GM21619 (cell line): ENCODE measurements around the gene AOPEP.

Experiments used
- ATAC-seq: cut with Tn5 transposase; IDR thresholded peaks from one replicate; pipeline ENCODE4 v1.9.1; 2021; ENCODE audit not compliant: unreplicated experiment

AOPEP gene

DNA sequence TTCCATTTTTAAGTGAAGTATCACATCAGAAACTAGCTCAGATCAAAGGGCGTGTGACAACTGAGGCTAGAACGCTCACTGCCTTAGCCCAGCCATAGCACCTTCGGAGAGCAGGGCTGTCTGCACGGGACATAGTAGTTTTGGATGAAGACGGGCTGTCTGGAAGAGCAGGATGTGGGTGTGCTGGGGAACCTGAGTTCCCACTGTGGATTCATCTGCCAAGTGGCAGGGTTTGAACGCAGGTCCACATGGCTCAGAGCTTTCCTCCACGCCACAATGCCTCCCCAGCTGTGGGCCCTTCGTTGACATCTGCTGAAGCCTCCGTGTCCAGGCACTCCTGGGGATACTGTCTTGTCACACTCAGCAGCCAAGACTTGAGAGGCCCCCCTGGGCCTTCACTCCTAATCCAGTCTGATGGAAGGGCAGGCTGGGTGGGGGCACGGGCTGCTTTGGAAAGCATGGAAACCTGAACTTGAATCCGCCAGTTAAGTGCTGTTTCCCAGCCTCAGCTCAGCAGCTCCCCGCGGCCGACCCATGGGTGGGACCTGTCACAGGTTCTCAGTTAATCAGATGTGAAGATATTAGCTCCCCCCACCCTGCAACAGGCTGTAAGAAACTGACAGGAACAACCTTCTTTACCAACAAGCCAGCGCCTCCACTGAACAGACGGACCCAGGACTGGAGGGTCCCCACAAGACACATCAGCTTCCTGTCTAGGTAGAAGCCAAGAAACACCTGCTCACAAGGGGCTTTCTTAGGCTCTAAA is 362.9 kb downstream of the AOPEP start:
- no peak for ATAC-seq

DNA sequence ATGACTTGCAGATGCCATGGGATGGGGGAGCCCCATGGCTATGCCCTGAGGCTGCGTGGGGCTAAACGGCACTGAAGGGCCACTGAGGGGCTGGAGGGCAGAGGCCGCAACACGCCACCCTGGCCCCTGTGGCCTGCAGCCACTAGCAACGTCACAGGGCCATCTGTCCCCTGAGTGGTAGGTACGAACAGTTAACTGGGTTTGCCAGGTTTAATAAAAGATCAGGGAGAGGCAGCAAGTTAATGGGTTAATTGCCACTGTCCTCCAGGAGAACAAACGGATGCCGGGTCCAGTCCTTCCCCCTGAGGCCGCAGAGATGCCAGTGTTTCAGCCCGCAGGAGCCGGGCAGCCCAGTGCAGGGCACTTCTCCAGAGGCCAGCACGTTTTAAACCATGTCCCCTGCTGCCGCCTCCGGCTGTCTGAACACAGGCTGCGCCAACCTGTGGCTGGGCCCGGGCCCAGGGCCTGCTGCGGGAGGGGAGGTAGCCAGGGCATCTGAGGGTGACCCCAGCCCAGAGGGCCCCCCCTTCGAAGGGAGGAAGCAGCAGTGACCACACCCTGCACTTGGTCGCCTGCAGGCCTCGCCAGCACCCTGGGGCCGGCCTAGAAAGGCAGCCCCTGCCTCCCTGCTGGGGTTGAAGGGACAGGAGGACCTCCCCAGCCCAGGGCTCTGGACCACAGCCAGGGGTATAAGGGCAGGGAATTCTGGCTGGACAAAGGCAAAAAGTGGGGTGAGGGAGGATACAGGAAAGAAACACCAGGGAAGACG is 363.7 kb downstream of the AOPEP start:
- ATAC-seq: no peak

DNA sequence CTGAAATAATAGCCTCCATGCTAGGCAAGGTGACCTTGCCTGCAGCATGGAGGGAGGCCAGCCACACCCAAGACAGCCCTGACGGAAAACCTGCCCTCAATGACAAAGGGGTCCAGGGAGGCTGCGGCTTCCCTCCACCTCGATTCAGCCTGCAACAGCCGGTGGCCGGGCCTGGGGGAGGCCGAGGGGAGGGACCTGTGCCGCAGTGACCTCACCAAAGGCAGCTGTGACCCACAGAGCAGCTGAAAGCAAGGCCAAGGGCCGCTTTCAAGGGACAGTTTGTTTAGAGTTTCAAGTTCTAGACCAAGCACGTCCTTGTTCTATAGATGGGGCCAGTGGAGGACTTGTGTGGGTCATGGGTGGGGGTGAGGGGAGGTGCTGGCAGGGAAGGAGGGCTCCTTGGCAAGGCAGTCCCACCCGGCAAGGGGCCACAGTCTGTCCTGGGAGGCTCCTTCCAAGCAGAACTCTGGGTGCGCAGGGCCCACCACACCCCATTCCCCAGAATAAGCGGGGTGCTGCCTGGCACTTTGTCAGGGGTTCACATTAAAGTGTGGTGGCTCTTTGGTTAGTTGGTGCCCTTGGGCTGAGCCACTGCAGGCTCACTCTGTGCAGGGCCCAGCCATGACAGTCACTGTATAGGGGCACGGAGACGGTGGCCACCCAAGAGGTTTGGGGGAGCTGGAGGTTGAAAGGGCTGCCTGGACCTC is 364.5 kb downstream of the AOPEP start:
- no peak for ATAC-seq

DNA sequence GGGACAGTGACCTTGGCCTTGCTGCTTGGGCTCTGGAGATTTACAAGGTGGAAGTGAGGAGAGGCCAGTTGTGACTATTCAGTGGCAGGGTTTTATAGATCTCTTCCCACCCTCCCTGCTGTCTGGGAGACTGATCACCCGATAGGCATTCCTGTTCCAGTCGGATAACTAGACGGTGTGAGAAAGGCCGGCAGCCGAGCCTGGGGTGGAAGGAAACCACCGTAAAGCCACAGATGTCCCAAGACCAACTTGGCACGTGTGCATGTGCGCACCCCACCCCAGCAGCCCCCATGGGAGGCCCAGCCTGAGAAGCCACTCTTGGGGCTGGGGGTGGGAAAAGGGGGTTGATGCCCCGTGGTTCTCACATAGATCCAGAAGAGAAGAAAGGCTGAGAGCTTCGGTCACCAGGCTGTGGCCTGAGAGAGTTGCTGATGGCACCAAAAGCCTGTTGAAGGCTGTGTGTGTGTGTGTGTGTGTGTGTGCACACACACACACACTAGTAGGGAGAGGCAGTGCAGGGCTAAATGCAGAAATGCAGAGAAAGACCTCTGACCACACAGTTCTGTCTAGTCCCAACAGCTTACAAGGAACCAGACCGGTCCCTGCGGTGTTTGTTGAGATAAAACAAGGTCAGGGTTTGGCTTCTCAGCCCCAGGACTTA is 365.2 kb downstream of the AOPEP start:
- no peak for ATAC-seq

DNA sequence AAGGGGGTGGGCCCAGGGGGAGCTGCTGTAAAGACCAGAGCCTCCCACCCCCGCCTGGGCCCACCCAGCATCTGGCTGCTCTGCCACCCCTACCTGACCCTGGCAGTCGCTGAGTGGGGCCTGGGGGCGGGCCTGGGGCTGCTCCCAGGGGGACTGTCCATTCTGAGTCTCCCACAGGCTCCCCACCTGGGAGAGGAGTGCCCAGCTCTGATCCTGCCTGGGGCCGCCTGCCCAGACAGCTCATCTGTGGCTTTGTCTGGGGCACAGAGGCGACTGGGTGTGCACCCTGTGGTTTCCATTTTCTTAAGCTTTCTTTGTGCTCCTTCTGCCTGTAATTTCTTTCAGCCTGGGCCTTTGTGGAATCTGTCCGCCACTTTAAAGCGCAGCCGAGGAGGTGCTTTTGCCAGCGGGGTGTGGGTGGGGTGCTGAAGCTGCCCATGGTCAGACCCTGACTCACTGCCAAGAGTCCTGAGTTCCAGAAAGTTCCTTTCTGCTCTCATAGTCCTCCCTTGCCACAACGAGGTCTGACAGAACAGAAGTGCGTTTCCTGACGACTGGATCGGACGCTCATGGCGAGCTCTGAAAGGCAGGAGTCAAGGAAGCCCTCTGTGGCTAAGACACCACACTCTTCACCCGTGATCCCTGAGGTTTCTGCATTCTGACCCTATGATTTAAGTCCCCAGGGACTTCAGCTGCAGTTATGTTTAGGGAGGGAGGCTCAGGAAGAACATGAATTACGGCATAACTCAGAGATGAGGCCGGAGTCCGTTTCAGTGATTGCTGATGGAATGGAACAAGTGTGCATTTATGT is 366.0 kb downstream of the AOPEP start:
- ATAC-seq: no peak

DNA sequence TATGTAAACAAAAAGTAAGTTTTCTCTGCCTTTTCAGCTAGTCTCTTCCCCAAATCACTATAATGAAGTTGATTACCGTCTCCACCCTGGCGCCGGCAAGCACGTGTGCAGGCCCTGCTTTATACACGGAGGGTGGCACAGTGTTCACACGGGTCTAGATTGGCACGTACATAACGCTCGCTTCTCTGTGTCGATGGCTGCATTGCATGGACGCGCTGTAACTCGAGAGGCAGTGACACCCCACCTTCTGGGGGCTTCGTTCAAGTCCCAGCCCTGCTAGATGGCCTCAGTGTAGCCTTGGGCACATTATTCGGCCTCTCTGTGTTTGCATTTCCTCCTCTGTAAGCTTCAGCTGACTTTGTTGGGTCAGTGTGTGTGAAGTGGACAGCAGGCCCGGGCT is 367.1 kb downstream of the AOPEP start:
- ATAC-seq: no peak

DNA sequence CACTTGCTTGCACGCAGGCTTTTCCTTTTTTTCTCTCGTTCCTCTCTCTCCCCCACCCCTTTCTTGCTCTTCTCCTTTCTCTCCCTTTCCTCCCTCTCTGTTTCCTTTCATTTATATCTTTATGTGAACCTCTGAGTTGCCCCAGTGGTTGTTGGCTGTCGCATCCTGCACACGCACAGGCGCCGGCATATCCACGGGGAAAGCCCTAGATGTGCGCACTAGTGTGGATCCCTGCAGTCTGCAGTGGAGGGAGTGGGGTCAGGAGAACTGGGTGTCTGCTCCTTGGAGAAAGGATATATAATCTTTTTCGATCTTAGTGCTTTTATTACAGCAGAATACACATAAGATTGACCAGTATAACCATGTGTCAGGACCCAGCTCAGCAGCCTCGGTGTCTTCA is 367.5 kb downstream of the AOPEP start:
- ATAC-seq: no peak

DNA sequence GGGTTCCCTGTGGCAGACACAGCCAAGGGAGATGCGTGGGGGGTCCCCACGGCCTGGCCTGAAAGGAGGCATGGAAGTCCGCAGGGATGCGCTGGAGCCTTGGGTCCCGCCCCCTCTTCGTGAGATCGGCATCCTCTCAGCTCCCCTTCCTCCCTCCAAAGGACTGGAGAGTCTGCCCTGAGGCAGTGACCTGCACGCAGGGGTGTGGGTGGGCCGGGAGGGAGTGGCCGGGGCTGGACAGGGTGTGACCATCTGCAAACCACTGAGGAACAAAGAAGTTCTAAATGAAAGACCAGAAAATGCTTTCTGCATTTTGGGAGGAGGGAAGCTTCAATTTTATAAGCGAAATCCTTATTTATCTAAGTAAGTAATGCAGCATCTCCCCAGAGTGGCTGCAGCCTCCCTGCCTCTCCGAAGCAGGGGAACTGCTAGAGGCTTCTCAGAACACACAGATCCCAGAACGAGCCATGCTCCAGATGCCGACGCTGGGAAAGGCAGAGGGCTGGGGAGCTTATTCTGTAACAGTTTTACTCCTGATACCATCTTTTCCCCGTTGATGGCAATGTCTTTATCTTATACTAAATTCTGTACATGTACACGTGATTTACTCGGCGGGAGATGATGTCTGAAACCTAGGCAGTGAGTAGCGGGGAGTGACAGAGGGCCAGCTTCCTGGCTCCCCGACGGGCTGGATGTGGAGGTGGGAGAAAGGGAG is 369.3 kb downstream of the AOPEP start:
- no peak for ATAC-seq

DNA sequence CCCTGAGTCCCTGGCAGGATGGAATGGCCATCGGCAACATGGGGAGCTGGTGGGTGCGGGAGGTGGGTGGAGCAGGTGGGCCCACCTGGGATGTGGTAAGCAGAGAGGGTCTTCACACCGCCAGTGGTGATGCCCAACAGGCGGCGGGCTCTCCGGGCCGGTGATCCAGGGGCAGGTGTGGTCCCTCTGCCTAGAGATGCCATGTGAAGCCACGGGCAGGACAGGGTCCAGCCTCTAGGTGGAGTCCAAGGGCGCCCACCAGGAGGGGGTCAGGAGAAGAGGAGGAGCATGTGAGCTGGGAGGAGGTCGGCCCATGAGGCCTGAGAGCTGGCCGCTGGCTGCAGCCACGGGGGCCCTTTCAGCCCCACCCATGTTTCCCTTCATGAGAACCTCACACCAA is 369.9 kb downstream of the AOPEP start:
- ATAC-seq: no peak

DNA sequence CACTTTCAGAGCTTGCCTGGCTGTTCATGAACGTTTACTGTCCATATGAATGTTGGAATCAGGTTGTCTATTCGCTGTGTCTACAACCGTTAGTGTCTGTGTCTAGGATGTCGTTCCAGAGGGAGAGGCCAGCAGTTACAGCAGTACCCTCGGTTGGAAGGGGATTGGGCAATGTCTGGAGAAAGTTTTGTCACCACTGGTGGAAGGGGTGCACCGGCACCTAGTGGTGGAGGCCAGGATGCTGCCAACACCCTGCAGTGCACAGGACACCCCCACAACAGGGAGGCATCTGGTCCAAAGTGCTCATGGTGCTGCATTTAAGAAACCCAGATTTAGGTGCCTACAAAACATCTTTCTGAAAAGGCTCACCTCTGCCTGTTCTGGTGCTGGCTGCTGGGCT is 370.3 kb downstream of the AOPEP start:
- ATAC-seq: no peak

DNA sequence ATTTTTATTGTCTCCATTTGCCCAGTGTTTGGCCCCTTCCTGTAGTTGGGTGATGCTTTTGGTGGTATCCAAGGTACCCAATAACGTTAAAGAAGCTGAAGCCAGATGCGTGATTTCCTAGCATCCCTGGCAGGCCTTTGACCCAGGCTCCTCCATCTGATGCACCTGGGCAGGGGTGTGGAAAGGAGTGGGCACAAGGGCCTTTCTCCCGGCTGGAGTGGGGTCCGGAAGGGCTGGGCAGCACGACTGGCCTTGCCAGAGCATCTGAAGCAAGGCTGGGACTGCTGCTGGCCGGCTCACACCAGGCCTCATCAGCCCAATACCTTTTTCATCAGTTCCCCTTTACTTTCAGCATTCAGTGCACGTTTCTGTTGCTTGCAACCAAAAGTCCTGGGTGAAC is 370.8 kb downstream of the AOPEP start:
- ATAC-seq: no peak

DNA sequence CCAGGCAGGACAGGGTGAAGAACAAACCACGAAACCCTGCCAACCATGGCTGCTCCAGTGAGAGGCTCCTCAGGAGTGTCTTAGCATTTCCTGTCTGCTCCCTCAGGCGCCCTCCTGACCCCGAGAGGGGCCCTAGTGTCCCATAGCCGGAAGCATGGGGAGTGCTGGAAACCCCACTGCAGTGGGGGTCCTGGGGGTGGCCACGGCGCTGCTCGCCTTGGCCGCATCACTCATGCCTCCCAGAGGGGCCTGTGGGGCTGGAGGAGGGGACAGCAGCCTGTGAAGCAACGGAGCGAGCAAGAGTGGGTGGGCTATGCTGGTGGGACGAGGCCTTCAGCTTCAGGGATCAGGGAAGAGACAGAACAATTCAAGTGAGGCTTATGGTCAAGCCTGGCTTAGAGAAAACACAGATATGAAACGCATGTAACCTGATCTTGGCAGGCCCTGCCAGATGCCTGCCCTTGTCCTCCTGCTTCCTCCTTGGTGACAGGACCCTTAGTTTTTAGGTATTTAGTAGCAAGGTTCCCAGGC is 372.0 kb downstream of the AOPEP start:
- no peak for ATAC-seq

DNA sequence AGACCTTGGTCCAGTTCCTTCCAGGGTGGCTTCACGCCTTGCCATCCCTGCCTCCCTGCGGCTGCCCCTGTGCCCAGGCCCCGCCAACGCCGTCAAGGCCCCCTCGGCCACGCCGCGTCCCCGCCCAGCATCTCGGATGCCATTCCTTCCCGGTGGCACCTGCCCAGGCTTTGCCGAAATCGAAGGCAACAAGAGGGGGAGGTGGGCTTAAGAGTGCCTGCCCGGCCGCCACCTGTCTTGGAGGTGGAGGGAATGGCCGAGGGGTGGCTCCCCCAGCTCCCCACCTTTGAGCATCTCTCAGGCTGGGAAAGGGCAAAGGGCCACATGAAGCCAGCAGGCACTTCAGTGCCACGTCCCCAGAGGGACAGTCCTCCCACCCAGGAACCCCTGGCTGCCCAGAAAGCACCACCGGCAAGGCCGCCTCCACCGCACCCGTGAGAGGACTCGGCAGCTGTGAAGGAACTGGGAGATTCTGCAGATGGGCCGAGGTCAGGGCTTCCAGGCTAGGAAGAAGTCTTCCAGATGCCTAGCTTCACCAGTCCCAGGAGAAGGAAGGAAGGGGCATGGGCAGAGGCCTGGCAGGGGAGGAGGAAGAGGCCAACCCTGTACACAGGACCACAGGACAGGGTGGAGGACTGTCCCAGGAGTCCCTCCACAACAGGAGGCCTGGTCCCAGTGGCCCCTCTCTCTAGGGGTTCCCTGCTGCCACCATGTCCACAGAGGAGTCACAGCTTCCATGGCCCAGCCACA is 373.0 kb downstream of the AOPEP start:
- ATAC-seq: no peak

DNA sequence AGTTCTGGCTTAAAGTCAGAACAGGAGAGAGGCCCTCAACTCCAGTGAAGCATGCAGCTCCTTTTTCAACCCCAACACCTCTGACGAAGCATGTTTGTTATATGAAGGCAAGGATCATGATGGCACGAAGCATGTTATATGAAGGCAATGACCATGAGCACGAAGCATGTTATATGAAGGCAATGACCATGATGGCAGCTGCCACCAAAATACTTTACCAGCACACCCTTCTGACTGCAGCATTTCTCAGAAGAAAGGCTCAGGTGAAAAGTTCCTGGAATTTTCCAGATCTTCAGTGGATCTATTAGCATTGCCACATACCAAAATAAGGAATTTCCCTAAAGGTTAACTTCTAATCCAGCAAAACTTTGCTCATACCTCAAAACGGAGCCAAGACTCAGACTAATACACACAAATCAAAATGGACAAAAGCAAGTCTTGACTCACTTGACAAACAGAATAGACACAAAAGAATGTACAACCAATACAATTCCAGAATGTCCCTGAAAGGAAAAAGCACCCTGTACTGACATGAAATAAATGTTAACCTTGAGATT is 373.6 kb downstream of the AOPEP start:
- no peak for ATAC-seq

DNA sequence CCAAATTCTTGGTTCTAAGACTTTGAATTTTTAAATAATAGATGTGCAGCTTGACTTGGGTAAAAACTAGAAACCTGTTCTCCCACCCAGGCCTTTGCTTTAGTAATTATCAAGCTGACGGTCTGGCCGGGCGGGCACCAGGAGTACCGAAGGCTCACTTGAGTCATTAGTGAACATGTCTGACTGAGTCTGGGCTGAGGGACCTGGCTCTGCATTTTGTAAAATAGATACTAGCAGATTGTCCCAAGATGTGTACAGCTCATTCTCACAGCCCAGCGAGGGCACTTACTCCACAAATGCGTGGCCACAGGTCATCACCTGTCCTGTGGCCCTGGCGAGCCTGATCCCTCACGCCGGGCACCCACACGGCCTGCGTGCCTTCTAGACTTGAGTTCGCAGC is 374.8 kb downstream of the AOPEP start:
- no peak for ATAC-seq

DNA sequence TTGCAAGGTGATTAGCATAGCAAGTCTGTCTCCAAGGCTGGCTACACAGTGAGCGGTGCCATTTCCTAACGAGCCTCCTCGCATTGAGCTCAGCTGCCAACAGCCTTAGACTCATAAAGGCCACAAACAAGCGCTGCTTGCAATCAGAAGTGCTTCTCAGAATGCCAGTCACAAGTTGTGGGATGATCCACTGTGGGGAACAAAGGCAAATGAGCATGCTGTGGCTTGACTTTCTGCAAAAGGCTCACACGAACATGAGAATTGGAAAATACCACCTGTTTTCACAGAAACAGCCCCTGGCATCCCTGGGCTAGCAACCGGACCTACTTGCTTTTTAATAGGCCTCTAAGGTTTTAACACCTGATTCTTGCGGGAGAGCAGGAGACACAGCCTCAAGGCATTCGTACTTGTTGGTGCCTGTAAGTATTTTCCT is 375.5 kb downstream of the AOPEP start:
- ATAC-seq: no peak

DNA sequence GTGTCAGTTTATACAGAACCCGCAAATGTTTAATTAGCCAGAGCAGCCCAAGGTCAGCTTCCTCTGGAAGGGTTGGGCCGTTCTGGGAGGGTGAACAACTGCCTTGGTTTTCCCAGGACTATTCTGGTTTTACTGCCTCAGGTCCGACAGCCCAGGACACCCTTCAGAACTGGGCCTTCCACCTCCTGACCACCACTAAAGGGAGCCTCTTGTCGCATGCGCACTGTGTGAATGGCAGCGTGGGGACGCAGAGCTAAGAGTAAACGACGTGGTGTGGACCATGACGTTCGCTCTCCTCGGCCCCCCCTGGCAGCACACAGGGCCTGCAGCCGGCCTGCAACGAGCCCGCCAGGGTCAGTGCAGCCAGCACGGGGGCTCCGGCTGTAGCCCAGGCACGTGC is 376.1 kb downstream of the AOPEP start:
- ATAC-seq: no peak

DNA sequence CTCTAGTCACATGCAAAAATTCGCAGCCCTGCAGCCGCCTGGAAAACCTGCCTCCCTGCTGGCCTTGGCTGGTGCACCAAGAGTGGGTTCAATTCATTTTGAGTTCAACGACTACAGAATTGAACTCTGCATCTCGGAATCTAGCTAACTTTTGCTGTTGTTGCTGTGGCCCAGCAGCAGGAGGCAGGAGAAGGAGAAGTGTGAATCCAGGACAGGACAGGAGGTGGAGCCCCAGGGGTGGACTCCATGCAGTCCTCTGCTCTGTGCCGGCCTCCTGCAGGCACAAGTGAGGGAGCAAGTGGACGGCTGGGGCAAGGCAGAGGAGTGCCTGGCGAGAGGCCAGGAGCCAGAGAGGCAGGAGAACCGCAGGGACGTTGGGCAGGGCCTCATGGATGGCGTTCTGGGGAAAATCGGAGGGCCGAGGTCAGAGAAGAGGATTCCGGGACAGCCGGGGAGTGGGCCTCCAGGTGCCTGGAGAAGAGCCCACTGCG is 376.8 kb downstream of the AOPEP start:
- ATAC-seq: no peak
